PC-9 (cell line): ENCODE data around the gene REL. TPM values are rescaled to one million over a fixed set of nuclear protein-coding genes. Genes with fewer than 3 reads are reported as not detected.

Experiments used
- BruUV-seq: library from RNA; stranded (reverse); fragments of 400-500 nt; replicated peaks from 2 replicates; lab custom pipeline; 2021; lab: Mats Ljungman, UMichigan
- CTCF ChIA-PET: fragments of 300-600 bp; sonication (Branson Sonifier 250); formaldehyde crosslinking; loops from one replicate; lab custom pipeline; 2022; ENCODE audit warnings: antibody characterized with exemption; lab: Charles Lee
- POLR2A ChIA-PET: fragments of 300-600 bp; sonication (Branson Sonifier 250); formaldehyde crosslinking; loops from one replicate; lab custom pipeline; 2022; ENCODE audit warnings: antibody characterized with exemption; ENCODE audit not compliant: unreplicated experiment; lab: Charles Lee
- DNase-seq, 2 experiments: peaks; one replicate each; pipeline versions ENCODE4 v3.0.0 to v3.0.0-alpha.2; 2015 to 2022; ENCODE audit warnings: mixed read lengths in 1 of 2
- H2AFZ ChIP-seq: fragments of 200-600 bp; sonication (generic); 2 replicates; pipeline ENCODE4 v1.8.1; 2017; ENCODE audit warnings: antibody characterized with exemption
- H3F3A ChIP-seq: fragments of 200-600 bp; sonication (generic); 2 replicates; pipeline ENCODE4 v1.8.1; 2017; ENCODE audit warnings: antibody characterized with exemption, mild to moderate bottlenecking, low read depth; ENCODE audit not compliant: insufficient read depth
- H3K27ac ChIP-seq: fragments of 200-600 bp; sonication (generic); 2 replicates; pipeline ENCODE4 v1.6.1; 2016; ENCODE audit warnings: mixed run types
- H3K27me3 ChIP-seq: fragments of 200-600 bp; sonication (generic); 2 replicates; pipeline ENCODE4 v1.6.1; 2016; ENCODE audit warnings: low read depth, mixed run types; ENCODE audit not compliant: insufficient read depth
- H3K36me3 ChIP-seq: fragments of 200-600 bp; sonication (generic); 2 replicates; pipeline ENCODE4 v1.6.1; 2016; ENCODE audit warnings: low read depth, mixed run types
- H3K4me1 ChIP-seq: fragments of 200-600 bp; sonication (generic); replicated peaks from 2 replicates; pipeline ENCODE4 v1.6.1; 2016; ENCODE audit warnings: mixed run types; ENCODE audit not compliant: insufficient read depth
- H3K4me2 ChIP-seq: fragments of 200-600 bp; sonication (generic); 2 replicates; pipeline ENCODE4 v1.6.1; 2017; ENCODE audit warnings: mixed run types
- H3K4me3 ChIP-seq: fragments of 200-600 bp; sonication (generic); 2 replicates; pipeline ENCODE4 v1.6.1; 2016; ENCODE audit warnings: mixed run types
- H3K79me2 ChIP-seq: fragments of 200-600 bp; sonication (generic); 2 replicates; pipeline ENCODE4 v1.6.1; 2017; ENCODE audit warnings: low read depth, mixed run types
- H3K9me2 ChIP-seq: fragments of 200-600 bp; sonication (generic); 2 replicates; pipeline ENCODE4 v1.8.1; 2017; ENCODE audit warnings: mild to moderate bottlenecking; ENCODE audit not compliant: insufficient read depth
- H3K9me3 ChIP-seq: fragments of 200-600 bp; sonication (generic); 2 replicates; pipeline ENCODE4 v1.8.1; 2016; ENCODE audit warnings: low read depth; ENCODE audit not compliant: insufficient read depth
- H4K20me1 ChIP-seq: fragments of 200-600 bp; sonication (generic); 2 replicates; pipeline ENCODE4 v1.8.1; 2017; ENCODE audit not compliant: insufficient read depth
- CTCF ChIP-seq: fragments of 200-600 bp; sonication (generic); conservative IDR thresholded peaks from 2 replicates; pipeline ENCODE4 v1.6.1; 2017; ENCODE audit warnings: mixed run types, antibody characterized with exemption, mild to moderate bottlenecking, moderate library complexity
- EZH2 ChIP-seq: fragments of 200-600 bp; sonication (generic); IDR thresholded peaks from 2 replicates; pipeline ENCODE4 v1.8.0; 2017; ENCODE audit warnings: antibody characterized with exemption, low read depth
- intact Hi-C: fragments of 100-400 bp; cut with micrococcal nuclease; formaldehyde crosslinking; loops from one replicate; pipeline ENCODE4 v1.10.0; 2022; ENCODE audit not compliant: unreplicated experiment
- total RNA-seq: library from RNA; stranded (reverse); gene quantifications from 2 replicates; pipeline ENCODE4 v1.2.3, GENCODE V29; 2021

The REL gene
- total RNA-seq, 1 experiment from 2014 or later: 13.3 TPM

- TF ChIP-seq EZH2 (no peak), CTCF (no peak)
- no peak overlapping the region for H3K27ac ChIP-seq
These were observed 25.0 kb downstream of the REL start for GRCh38 chr2:60906395-60906794.

GRCh38 chr2:60907329-60907728 is 26.0 kb downstream of the REL start:
- H3K36me3 ChIP-seq: no peaks in the 10 kb centered on the region
- no peaks in the 10 kb centered on the region for H3F3A ChIP-seq
- H3K4me1 ChIP-seq: no peaks in the 10 kb centered on the region
- DNase-seq: no peak
- BruUV-seq: no TSS peak
- ChIA-PET POLR2A (no interaction called here), CTCF (no interaction called here)
- TF ChIP-seq EZH2: no peak
- TF ChIP-seq CTCF: no peak
- no peaks in the 10 kb centered on the region for H4K20me1 ChIP-seq
- no peak overlapping the region for H3K4me2 ChIP-seq
- intact Hi-C loops: no loop called here
- no peaks in the 10 kb centered on the region for H3K9me2 ChIP-seq
- no peaks in the 10 kb centered on the region for H3K9me3 ChIP-seq
- H2AFZ ChIP-seq: no peak overlapping the region
- H3K4me3 ChIP-seq: no peak overlapping the region
- no peak overlapping the region for H3K27ac ChIP-seq
- no peaks in the 10 kb centered on the region for H3K79me2 ChIP-seq
- no peaks in the 10 kb centered on the region for H3K27me3 ChIP-seq

More at GRCh38 chr2:60906395-60906794, 25.0 kb downstream of the REL start:
- Histone ChIP-seq H3K4me3 (no peak overlapping the region), H4K20me1 (no peaks in the 10 kb centered on the region), H3F3A (no peaks in the 10 kb centered on the region), H2AFZ (no peak overlapping the region), H3K4me1 (no peaks in the 10 kb centered on the region), H3K4me2 (no peak overlapping the region), H3K27me3 (no peaks in the 10 kb centered on the region), H3K9me3 (no peaks in the 10 kb centered on the region), H3K9me2 (no peaks in the 10 kb centered on the region), H3K79me2 (no peaks in the 10 kb centered on the region), H3K36me3 (0 out of 2 replicates have a peak, but pooled peaks cover 4% of the 10 kb centered on the region)
- ChIA-PET POLR2A (no interaction called here), CTCF (no interaction called here)
- no TSS peak for BruUV-seq
- DNase-seq: no peak
- intact Hi-C loops: no loop called here

GRCh38 chr2:60925994-60926740 is 44.8 kb downstream of the REL start:
- Histone ChIP-seq H3K9me2 (no peaks in the 10 kb centered on the region), H3K27me3 (no peaks in the 10 kb centered on the region), H3K27ac (no peak overlapping the region), H3K79me2 (no peaks in the 10 kb centered on the region), H3K4me2 (no peak overlapping the region), H3K9me3 (no peaks in the 10 kb centered on the region), H2AFZ (no peak overlapping the region), H3K36me3 (peaks cover 14% of the 10 kb centered on the region), H4K20me1 (no peaks in the 10 kb centered on the region), H3F3A (no peaks in the 10 kb centered on the region), H3K4me1 (no peaks in the 10 kb centered on the region), H3K4me3 (no peak overlapping the region)
- no TSS peak for BruUV-seq
- CTCF ChIA-PET: no interaction called here
- no peak for DNase-seq
- intact Hi-C loops: no loop called here
- no peak for TF ChIP-seq EZH2
- TF ChIP-seq CTCF: no peak
- POLR2A ChIA-PET: no interaction called here
